ENCODE measurements around the gene CD244. TPM values are rescaled to one million over a fixed set of nuclear protein-coding genes. Genes with fewer than 3 reads are reported as not detected.
"Not testable (repeated sequence)": the region's sequence is repeated elsewhere in the genome, so short reads cannot be mapped to it uniquely, and the experiment has no call there.

Gene CD244, protein sequence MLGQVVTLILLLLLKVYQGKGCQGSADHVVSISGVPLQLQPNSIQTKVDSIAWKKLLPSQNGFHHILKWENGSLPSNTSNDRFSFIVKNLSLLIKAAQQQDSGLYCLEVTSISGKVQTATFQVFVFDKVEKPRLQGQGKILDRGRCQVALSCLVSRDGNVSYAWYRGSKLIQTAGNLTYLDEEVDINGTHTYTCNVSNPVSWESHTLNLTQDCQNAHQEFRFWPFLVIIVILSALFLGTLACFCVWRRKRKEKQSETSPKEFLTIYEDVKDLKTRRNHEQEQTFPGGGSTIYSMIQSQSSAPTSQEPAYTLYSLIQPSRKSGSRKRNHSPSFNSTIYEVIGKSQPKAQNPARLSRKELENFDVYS
- total RNA-seq (0.21 TPM), polyA plus RNA-seq (0.89 TPM)

DNA sequence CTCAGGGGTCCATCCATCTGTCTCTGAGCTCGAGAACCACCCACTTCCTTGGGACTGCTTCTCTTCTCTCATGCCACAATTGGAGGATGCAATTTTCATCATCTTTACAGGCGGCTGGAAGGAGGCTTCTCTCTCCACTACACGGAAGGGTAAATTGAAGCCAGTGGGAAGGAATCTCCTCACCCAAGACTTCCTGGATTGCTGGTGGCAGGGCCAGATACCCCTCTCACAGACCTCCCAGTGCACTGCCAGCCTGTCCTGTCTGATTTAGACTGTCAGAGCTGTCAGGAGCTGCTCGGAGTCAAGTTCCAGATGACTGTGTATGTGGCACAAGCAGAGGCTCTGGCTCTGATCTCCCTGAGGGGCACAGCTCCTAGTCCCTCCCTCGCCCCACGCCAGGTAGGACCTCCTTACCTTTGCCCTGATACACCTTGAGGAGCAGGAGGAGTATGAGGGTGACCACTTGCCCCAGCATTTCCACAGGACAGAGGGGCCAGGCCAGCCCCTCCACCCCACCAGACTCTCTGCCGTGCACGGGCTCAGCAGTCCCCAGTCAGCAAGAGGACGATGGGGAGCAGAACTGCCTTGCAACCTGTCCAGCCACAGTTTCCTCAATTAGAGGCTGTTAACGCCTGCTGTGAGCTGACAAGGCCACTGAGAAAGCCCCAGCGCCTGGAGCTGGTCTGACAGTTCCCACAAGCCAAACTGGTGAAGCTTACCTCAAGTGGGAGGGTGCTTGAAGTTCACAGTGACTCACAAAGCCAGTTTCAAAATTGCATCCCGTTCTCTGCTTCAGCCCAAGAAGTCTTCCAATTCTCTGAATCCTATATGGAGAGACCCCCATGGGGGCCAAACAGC is at the start of gene CD244:
TSS of gene CD244 (minus strand) at position 685 of the 858 bp plus-strand sequence. CDS start at position 475, 210 bp downstream.
- no peaks in the 10 kb centered on the region for H3K4me1 ChIP-seq (ENCODE audit: insufficient read depth)
- no peaks in the 10 kb centered on the region for H3K36me3 ChIP-seq (ENCODE audit: insufficient read depth)
- no peak for DNase-seq (ENCODE audit: extremely low spot score)
- H3K4me3 ChIP-seq (ENCODE audit: low read depth, low read length): no peak within 1 kb of the TSS
- H3K27ac ChIP-seq (ENCODE audit: low read depth): no peak within 1 kb of the TSS
- WGBS: 45% methylated on average over 12 of the region's 12 CpGs

DNA sequence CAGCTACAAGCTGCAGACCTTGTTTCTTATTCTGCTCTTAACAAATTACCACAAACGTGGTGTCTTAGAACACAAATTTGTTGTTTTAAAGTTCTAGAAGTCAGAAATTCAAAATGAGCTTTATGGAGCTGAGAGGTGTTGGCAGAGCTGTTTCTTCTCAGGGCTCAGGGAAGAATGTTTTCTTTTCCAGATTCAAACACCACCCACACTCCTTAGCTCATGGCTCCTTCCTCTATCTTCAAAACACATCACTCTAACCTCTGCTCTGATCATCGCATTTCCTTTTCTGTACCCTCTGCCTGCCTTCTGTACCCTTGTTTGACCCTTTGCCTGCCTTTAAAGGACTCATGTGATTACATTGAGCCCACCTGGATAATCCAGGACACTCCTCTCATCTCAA is 49.2 kb upstream of the CD244 start:
- WGBS: 28% methylated on average over 2 of the region's 2 CpGs
- Histone ChIP-seq H3K4me1 (ENCODE audit: insufficient read depth) (no peaks in the 10 kb centered on the region), H3K27ac (ENCODE audit: low read depth) (no peak overlapping the region), H3K36me3 (ENCODE audit: insufficient read depth) (no peaks in the 10 kb centered on the region), H3K4me3 (ENCODE audit: low read depth, low read length) (no peak overlapping the region)
- no peak for DNase-seq (ENCODE audit: extremely low spot score)

DNA sequence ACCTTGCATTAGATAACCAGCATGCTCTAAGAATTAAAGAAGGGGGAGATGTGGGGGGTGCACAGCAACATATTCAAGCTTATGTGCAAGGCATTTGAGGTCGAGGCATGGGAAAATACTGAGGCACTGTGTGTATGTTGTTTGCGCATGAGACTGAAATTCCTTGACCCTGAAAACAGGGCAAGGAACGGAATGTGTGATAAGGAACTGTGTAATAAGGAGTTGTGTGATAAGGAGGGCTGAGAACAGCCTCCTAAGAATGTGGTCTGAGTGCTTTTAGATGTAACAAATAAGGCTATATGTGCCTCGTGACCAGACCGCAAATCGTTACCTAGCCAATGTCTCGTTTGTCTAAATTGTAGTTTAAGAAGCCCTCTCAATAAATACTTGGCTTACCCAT is 48.8 kb upstream of the CD244 start:
- no peak overlapping the region for H3K27ac ChIP-seq (ENCODE audit: low read depth)

DNA sequence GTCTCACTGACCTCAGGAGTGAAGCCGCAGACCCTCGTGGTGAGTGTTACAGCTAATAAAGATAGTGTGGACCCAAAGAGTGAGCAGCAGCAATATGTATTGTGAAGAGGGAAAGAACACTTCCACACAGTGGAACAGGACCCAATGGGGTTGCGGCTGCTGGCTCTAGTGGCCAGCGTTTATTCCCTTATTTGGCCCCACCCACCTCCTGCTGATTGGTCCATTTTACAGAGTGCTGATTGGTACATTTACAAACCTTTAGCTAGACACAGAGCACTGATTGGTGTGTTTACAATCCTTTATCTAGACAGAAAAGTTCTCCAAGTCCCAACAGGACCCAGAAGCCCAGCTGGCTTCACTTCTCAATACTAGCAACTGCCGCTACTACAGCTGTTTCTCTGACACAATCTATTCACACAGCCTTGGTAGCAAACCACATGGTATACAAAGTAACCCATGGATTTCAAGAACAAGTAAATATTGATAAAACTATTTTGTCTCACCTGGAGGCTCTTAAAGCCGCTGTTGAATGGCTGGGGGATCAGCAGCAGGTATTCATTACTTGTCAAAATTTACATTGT is 47.6 kb upstream of the CD244 start:
- WGBS: 76% methylated on average over 6 of the region's 6 CpGs
- no peaks in the 10 kb centered on the region for H3K4me1 ChIP-seq (ENCODE audit: insufficient read depth)
- no peak overlapping the region for H3K4me3 ChIP-seq (ENCODE audit: low read depth, low read length)
- H3K36me3 ChIP-seq (ENCODE audit: insufficient read depth): no peaks in the 10 kb centered on the region
- DNase-seq (ENCODE audit: extremely low spot score): no peak
- H3K27ac ChIP-seq (ENCODE audit: low read depth): no peak overlapping the region

More for the DNA sequence above, 48.8 kb upstream of the CD244 start:
- Histone ChIP-seq H3K4me1 (ENCODE audit: insufficient read depth) (no peaks in the 10 kb centered on the region), H3K4me3 (ENCODE audit: low read depth, low read length) (no peak overlapping the region), H3K36me3 (ENCODE audit: insufficient read depth) (no peaks in the 10 kb centered on the region)
- no peak for DNase-seq (ENCODE audit: extremely low spot score)
- 15% methylated on average over 7 of the region's 7 CpGs for WGBS

DNA sequence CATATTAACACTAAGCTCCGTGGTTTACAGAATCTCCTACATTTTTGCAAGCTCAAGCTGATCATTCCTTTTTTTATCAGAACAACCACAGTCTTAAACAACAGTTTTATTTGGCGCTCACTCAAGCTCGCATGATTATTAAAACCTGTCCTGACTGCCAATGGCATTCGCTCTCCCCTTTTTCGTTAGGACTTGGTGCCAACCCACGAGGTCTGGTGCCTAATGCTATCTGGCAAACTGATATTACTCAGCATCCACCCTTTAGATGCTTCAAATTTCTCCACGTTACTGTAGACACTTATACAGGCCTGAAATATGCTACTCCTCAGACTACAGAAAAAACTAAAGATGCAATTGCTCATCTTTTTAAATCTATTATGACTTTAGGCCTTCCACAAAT is 45.3 kb upstream of the CD244 start:
- no peaks in the 10 kb centered on the region for H3K36me3 ChIP-seq (ENCODE audit: insufficient read depth)
- H3K27ac ChIP-seq (ENCODE audit: low read depth): no peak overlapping the region
- no peaks in the 10 kb centered on the region for H3K4me1 ChIP-seq (ENCODE audit: insufficient read depth)
- 32% methylated on average over 7 of the region's 7 CpGs for WGBS
- no peak overlapping the region for H3K4me3 ChIP-seq (ENCODE audit: low read depth, low read length)
- no peak for DNase-seq (ENCODE audit: extremely low spot score)

DNA sequence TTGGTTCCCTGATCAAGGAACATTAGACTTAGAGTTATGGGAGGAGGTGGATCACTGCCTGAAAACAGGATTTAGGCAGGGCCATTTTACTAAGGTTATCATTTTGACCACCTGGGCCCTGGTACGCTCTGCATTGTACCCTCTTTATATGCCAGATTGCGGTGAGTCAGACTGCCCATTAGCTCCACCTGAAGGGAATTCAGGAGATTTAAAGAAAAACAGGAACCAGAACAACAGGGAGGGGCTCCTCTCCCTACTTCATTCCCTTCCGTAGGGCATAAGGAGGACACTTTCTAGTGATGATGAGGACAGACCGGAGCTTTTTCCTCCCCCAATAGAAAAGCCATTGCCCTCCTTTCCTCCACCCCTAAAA is 42.9 kb upstream of the CD244 start:
- no peak overlapping the region for H3K27ac ChIP-seq (ENCODE audit: low read depth)

DNA sequence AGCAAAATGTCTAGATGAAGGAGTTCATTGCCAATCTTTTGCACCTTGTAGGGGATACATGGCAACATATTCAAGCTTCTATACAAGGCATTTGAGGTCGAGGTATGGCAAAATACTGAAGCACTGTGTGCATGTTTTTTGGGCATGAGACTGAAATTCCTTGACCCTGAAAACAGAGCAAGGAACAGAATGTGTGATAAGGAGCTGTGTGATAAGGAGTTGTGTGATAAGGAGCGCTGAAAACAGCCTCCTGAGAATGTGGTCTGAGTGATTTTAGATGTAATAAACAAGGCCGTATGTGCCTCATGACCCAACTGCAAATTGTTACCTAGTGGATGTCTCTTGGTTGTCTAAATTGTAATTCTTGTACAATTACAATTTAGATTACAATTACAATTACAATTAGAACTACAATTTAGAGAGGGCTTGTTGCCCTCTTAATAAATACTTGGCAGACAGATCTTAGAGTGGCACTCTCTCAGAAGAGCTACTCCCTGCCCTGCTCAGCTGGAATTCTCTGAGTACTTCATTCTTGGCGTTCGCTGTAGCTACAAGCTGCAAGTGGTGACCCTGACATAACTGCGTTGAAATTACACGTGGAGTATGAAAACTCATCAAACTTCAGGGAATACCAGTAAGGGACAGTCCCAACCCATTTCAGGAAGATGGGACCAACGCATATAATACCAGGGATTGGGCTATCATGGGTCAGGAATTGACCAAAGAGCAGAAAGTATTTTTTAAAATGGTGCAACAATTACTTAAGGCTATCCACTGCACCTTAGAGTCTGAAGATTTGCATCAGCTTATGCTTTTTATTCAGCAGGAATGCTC is 42.3 kb upstream of the CD244 start:
- Histone ChIP-seq H3K4me3 (ENCODE audit: low read depth, low read length) (no peak overlapping the region), H3K4me1 (ENCODE audit: insufficient read depth) (no peaks in the 10 kb centered on the region), H3K27ac (ENCODE audit: low read depth) (no peak overlapping the region), H3K36me3 (ENCODE audit: insufficient read depth) (no peaks in the 10 kb centered on the region)
- 50% methylated on average over 8 of the region's 8 CpGs for WGBS
- DNase-seq (ENCODE audit: extremely low spot score): no peak

More for the DNA sequence above, 42.9 kb upstream of the CD244 start:
- H3K4me1 ChIP-seq (ENCODE audit: insufficient read depth): no peaks in the 10 kb centered on the region
- WGBS: 80% methylated on average over 4 of the region's 4 CpGs
- H3K4me3 ChIP-seq (ENCODE audit: low read depth, low read length): no peak overlapping the region
- no peaks in the 10 kb centered on the region for H3K36me3 ChIP-seq (ENCODE audit: insufficient read depth)
- DNase-seq (ENCODE audit: extremely low spot score): no peak

DNA sequence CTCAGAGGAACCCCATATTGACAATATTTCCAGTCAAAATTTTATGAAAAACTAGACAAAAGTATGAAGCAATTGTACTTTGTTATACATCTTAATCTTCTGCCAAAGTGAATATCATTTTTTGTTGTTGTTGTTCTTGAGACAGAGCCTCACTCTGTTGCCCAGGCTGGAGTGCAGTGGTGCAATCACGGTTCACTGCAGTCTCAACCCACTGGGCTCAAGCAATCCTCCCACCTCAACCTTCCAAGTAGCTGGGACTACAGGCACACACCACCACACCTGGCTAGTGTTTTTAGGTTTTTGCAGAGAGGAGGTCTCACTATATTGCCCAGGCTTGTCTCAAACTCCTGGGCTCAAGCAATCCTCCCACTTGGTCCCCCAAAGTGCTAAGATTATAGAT is 39.6 kb upstream of the CD244 start:
- DNase-seq (ENCODE audit: extremely low spot score); H3K27ac ChIP-seq (ENCODE audit: low read depth); H3K4me3 ChIP-seq (ENCODE audit: low read depth, low read length); H3K36me3 ChIP-seq (ENCODE audit: insufficient read depth); H3K4me1 ChIP-seq (ENCODE audit: insufficient read depth): not testable (repeated sequence)
- WGBS: 77% methylated on average over 1 of the region's 1 CpG

DNA sequence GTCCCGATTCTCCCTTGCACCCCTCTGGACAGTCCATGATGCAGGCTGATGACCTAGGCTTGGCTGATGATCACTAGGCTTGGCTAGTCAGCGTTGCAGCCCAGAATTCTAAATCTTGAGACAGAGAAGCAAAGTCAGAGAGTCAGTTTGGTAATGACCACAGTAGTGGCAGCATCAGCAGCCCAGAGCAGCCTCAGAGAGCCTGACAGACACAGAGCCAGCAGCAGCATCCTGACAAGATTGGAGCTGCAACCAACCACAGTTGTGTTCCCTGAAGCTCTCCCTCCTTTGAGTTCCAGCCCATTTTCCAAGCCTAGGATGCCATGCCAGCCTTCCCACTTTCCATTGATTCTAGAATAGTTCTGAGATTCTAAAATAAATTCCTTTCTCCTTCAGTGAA is 39.1 kb upstream of the CD244 start:
- H3K36me3 ChIP-seq (ENCODE audit: insufficient read depth): no peaks in the 10 kb centered on the region
- H3K4me3 ChIP-seq (ENCODE audit: low read depth, low read length): no peak overlapping the region
- no peak overlapping the region for H3K27ac ChIP-seq (ENCODE audit: low read depth)
- H3K4me1 ChIP-seq (ENCODE audit: insufficient read depth): no peaks in the 10 kb centered on the region
- DNase-seq (ENCODE audit: extremely low spot score): no peak
- 89% methylated on average over 2 of the region's 2 CpGs for WGBS

DNA sequence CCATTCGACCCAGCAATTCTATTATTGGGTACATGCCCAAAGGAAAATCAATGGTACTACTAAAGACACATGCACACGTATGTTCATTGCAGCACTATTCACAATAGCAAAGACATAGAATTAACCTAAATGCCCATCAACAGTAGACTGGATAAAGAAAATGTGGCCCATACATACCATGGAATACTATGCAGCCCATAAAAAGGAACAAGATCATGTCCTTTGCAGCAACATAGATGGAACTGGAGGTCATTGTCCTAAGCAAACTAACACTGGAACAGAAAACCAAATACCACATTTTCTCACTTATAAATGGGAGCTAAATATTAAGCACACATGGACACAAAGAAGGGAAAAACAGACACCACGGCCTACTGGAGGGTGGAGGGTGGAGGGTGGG is 38.0 kb upstream of the CD244 start:
- H3K4me3 ChIP-seq (ENCODE audit: low read depth, low read length); DNase-seq (ENCODE audit: extremely low spot score); H3K36me3 ChIP-seq (ENCODE audit: insufficient read depth); H3K27ac ChIP-seq (ENCODE audit: low read depth); H3K4me1 ChIP-seq (ENCODE audit: insufficient read depth): not testable (repeated sequence)
- WGBS: 89% methylated on average over 3 of the region's 3 CpGs

DNA sequence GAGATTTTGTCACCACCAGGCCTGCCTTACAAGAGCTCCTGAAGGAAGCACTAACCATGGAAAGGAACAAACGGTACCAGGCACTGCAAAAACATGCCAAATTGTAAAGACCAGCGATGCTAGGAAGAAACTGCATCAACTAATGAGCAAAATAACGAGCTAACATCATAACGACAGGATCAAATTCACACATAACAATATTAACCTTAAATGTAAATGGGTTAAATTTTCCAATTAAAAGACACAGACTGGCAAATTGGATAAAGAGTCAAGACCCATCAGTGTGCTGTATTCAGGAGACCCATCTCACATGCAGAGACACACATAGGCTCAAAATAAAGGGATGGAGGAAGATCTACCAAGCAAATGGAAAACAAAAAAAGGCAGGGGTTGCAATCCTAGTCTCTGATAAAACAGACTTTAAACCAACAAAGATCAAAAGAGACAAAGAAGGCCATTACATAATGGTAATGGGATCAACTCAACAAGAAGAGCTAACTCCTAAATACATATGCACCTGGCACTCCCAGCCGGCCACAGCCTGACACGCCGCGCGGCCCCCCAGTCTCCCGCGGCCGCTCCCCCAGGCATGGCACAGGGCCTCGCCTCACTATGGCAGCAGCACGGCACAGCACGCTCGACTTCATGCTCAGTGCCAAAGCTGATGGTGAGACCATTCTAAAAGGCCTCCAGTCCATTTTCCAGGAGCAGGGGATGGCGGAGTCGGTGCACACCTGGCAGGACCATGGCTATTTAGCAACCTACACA is 31.9 kb upstream of the CD244 start:
- not testable (repeated sequence) for H3K27ac ChIP-seq (ENCODE audit: low read depth); DNase-seq (ENCODE audit: extremely low spot score); H3K4me1 ChIP-seq (ENCODE audit: insufficient read depth); H3K4me3 ChIP-seq (ENCODE audit: low read depth, low read length); H3K36me3 ChIP-seq (ENCODE audit: insufficient read depth)
- 94% methylated on average over 18 of the region's 18 CpGs for WGBS

DNA sequence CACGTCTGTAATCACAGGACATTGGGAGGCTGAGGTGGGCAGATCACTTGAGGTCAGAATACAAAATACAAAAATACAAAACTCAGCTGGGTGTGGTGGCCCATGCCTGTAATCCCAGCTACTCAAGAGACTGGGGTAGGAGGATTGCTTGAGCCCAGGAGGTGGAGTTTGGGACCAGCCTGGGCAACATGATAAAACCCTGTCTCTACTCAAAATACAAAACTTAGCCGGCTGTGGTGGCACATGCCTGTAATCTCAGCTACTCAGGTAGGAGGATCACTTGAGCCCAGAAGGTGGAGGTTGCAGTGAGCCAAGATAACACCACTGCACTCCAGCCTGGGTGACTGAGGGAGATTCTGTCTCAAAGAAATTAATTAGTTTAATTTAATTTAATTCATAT is 28.8 kb upstream of the CD244 start:
- no peaks in the 10 kb centered on the region for H3K36me3 ChIP-seq (ENCODE audit: insufficient read depth)
- H3K4me3 ChIP-seq (ENCODE audit: low read depth, low read length): no peak overlapping the region
- no peaks in the 10 kb centered on the region for H3K4me1 ChIP-seq (ENCODE audit: insufficient read depth)
- WGBS: 66% methylated on average over 2 of the region's 2 CpGs
- no peak overlapping the region for H3K27ac ChIP-seq (ENCODE audit: low read depth)
- DNase-seq (ENCODE audit: extremely low spot score): no peak

DNA sequence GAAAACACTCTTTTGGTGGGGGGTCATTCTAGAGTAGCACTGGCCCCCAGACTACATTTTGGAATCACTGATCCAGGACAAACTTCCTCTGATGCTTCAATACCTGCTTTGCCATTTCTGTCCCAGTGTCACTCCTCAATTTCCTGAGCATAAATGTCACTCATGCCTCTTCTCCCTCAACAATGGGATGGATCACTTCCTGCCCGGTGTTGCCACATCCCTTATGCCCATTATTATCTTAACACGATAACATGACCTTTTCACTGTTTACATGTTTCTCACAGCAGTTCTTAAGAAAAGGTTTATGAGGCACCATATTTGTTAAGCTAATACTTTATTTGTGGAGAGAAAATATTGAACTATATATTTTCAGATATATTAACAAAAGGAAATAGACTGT is 26.2 kb upstream of the CD244 start:
- no peak overlapping the region for H3K4me3 ChIP-seq (ENCODE audit: low read depth, low read length)
- no peak overlapping the region for H3K27ac ChIP-seq (ENCODE audit: low read depth)
- no peaks in the 10 kb centered on the region for H3K36me3 ChIP-seq (ENCODE audit: insufficient read depth)
- 38% methylated on average over 2 of the region's 2 CpGs for WGBS
- DNase-seq (ENCODE audit: extremely low spot score): no peak
- no peaks in the 10 kb centered on the region for H3K4me1 ChIP-seq (ENCODE audit: insufficient read depth)

Data from urinary bladder (tissue), 4 donors.